ENCODE data around the gene KCNE5.
"Not testable (repeated sequence)": the region's sequence is repeated elsewhere in the genome, so short reads cannot be mapped to it uniquely, and the experiment has no call there.

Gene KCNE5

GRCh38 chrX:109578916-109579315 lies 46.1 kb downstream of the KCNE5 start:
- TF ChIP-seq, protein P1, sequence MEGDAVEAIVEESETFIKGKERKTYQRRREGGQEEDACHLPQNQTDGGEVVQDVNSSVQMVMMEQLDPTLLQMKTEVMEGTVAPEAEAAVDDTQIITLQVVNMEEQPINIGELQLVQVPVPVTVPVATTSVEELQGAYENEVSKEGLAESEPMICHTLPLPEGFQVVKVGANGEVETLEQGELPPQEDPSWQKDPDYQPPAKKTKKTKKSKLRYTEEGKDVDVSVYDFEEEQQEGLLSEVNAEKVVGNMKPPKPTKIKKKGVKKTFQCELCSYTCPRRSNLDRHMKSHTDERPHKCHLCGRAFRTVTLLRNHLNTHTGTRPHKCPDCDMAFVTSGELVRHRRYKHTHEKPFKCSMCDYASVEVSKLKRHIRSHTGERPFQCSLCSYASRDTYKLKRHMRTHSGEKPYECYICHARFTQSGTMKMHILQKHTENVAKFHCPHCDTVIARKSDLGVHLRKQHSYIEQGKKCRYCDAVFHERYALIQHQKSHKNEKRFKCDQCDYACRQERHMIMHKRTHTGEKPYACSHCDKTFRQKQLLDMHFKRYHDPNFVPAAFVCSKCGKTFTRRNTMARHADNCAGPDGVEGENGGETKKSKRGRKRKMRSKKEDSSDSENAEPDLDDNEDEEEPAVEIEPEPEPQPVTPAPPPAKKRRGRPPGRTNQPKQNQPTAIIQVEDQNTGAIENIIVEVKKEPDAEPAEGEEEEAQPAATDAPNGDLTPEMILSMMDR (IDR thresholded peaks at IDR 0.05; ENCODE audit: low read depth, low read length, missing control alignments), result no peak
- DNase-seq (ENCODE audit: low read depth), result no peak
- in situ Hi-C loops (cut with HindIII; ENCODE audit: low sequenced_read_pairs), result no loop called here
- no peak overlapping the region for H3K4me3 ChIP-seq (ENCODE audit: low read depth, low read length)

DNA sequence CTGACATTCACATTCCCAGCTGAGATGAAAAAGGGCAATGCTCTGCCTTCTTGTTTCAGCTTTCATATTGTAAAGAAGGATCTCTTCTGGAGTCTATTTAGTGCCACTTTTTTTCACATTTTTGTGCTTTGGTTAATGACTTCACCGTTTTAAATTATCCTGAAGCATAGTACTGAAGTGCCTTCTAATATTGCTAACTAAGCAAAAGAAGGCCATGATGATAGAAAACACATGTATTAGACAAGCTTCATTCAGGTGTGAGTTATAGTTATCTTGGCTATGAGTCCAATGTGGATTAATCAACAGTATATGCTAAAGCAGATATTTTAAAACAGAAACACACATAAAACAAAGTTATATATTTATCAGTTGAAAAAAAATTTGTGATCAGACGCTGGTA lies 47.9 kb downstream of the KCNE5 start:
- TF ChIP-seq, protein P1 (IDR thresholded peaks at IDR 0.05; ENCODE audit: low read depth, low read length, missing control alignments), result no peak
- in situ Hi-C loops (cut with HindIII; ENCODE audit: low sequenced_read_pairs), result no loop called here

DNA sequence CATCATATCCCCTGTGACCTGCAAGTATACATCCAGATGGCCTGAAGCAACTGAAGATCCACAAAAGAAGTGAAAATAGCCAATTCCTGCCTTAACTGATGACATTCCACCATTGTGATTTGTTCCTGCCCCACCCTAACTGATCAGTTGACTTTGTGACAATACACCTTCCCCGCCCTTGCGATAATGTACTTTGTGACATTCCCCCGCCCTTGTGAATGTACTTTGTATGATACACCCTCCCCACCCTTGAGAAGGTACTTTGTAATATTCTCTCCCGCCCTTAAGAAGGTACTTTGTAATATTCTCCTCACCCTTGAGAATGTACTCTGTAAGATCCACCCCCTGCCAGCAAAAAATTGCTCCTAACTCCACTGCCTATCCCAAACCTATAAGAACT lies 48.9 kb downstream of the KCNE5 start:
- DNase-seq (ENCODE audit: low read depth); in situ Hi-C loops (cut with HindIII; ENCODE audit: low sequenced_read_pairs); H3K4me3 ChIP-seq (ENCODE audit: low read depth, low read length): not testable (repeated sequence)

More for the DNA sequence above, 47.9 kb downstream of the KCNE5 start:
- DNase-seq (ENCODE audit: low read depth), result no peak
- no peak overlapping the region for H3K4me3 ChIP-seq (ENCODE audit: low read depth, low read length)
